GM10266 (cell line): ENCODE results near the gene HIGD1C.
"Not testable (repeated sequence)": the region's sequence is repeated elsewhere in the genome, so short reads cannot be mapped to it uniquely, and the experiment has no call there.

Experiments
- DNase-seq: peaks from one replicate; pipeline ENCODE4 v3.0.0; 2012; ENCODE audit errors: extremely low spot score
- TF ChIP-seq, protein P1 (sequence below): IDR thresholded peaks from 2 replicates; pipeline ENCODE4 v1.5.1; 2012; ENCODE audit warnings: mild to moderate bottlenecking, low read depth; ENCODE audit not compliant: control insufficient read depth, insufficient read depth; ENCODE audit errors: missing control alignments

The HIGD1C gene

DNA sequence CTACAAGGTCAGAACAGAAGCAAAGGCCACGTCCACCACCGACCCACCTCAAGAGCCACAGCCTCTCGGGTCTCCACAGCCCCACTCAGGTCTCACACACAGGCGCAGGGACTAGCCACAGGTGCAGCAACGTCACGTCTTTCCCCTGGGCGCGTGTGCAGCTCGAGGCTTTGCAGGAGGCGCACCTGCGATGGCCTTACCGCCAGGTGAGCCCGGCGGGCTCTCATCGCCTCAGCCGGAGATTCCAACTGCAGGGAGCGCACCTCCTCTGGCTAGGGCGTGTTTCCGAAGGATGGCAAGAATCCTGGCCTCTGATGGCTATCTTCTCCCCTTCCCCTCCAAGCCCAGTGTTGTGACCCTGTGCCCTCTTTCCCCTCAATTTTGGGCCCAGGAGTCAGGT lies at the start of gene HIGD1C:
Gene HIGD1C, plus strand, starts transcription at position 35 of the 400 bp plus-strand sequence. CDS start 1,455 bp downstream, outside the sequence.
- no peak for DNase-seq
- TF ChIP-seq, protein P1, sequence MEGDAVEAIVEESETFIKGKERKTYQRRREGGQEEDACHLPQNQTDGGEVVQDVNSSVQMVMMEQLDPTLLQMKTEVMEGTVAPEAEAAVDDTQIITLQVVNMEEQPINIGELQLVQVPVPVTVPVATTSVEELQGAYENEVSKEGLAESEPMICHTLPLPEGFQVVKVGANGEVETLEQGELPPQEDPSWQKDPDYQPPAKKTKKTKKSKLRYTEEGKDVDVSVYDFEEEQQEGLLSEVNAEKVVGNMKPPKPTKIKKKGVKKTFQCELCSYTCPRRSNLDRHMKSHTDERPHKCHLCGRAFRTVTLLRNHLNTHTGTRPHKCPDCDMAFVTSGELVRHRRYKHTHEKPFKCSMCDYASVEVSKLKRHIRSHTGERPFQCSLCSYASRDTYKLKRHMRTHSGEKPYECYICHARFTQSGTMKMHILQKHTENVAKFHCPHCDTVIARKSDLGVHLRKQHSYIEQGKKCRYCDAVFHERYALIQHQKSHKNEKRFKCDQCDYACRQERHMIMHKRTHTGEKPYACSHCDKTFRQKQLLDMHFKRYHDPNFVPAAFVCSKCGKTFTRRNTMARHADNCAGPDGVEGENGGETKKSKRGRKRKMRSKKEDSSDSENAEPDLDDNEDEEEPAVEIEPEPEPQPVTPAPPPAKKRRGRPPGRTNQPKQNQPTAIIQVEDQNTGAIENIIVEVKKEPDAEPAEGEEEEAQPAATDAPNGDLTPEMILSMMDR, result no peak

DNA sequence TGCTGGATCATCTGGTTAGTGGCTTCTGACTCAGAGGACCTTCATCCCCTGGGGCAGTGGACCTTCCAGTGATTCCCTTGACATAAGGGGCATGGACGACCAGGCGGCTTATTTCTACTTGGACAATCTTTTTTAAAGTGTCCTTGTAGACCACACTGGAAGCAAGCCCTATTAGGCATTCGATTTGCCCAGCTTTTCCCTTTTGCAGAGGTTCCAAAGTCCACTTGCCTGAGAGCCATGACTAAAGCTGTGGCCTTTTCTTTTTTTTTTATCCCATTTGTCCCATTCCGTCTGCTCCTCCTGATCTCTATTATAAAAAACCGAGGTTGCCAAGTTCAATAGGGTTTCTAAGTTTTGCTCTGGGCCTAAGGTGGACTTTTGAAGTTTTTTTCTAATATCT lies 43.9 kb upstream of the HIGD1C start:
- not testable (repeated sequence) for DNase-seq

DNA sequence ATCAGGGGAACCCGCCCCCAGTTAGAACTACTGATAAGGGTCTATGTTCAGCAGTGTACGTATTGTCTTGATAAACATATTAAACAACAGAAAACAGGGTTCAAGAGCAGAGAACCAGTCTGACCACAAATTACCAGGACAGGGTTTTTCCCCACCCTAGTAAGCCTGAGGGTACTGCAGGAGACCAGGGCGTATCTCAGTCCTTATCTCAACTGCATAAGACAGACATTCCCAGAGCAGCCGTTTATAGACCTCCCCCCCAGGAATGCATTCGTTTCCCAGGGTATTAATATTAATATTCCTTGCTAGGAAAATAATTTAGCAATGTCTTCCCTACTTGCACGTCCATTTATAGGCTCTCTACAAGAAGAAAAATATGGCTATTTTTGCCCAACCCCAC lies 40.0 kb upstream of the HIGD1C start:
- DNase-seq, result not testable (repeated sequence)

DNA sequence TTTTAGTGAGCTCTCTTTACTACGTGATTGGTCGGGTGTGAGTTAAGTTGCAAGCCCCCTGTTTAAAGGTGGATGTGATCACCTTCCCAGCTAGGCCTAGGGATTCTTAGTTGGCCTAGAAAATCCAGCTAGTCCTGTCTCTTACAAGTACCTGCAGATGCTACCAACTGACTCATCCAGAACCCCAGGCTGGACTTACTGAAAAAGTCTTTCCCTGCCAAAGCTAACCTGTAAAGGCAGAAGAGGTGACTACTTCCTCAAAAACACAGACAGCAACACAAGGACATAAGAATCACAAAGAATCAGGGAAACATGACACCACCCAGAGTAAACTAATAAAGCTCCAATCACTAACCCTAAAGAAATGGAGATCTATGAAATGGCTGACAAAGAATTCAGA lies 39.1 kb upstream of the HIGD1C start:
- DNase-seq, result no peak
- TF ChIP-seq, protein P1, result no peak

DNA sequence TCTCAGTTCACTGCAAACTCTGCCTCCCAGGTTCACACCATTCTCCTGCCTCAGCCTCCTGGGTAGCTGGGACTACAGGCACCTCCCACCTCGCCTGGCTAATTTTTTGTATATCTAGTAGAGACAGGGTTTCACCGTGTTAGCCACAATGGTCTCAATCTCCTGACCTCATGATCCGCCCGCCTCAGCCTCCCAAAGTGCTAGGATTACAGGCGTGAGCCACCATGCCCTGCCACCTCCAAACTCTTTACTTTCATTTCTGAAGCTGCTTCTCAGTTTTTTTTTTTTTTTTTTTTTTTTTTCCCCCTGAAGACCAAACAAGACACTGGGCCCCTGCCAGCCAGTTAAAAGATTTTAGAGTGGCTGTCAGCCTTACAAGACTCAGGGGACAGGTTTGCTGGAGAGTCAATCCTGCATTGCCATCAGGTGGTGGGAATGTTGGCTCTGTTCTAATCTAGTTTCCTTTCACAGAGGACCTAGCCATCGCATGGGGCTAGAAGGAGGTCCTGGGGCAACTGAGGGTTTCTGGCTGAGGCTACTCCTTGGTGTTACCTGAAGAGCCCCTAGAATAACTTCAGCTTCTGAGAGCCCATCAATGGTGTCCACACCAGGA lies 37.4 kb upstream of the HIGD1C start:
- no peak for DNase-seq

DNA sequence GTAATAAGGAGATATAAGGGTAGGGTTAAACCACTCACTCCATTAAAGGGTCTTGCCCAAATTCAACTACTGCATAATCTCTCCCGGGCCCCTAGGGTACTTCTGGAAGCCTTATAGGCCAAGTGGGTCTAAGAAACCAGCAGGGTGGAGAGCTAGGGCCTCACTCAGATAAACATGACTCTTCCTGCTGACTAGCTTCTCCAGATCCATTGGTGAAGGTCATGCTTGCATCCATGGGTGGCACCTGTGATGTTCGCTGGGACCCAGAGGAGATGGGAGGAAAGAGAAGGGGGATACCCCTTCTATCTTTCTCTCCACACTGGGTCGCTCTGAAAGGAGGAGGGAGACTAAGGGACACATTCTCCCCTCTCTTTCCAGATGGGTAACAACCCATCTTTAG lies 36.1 kb upstream of the HIGD1C start:
- TF ChIP-seq, protein P1, result no peak
- DNase-seq, result no peak

More for the DNA sequence above, 37.4 kb upstream of the HIGD1C start:
- TF ChIP-seq, protein P1, result no peak

DNA sequence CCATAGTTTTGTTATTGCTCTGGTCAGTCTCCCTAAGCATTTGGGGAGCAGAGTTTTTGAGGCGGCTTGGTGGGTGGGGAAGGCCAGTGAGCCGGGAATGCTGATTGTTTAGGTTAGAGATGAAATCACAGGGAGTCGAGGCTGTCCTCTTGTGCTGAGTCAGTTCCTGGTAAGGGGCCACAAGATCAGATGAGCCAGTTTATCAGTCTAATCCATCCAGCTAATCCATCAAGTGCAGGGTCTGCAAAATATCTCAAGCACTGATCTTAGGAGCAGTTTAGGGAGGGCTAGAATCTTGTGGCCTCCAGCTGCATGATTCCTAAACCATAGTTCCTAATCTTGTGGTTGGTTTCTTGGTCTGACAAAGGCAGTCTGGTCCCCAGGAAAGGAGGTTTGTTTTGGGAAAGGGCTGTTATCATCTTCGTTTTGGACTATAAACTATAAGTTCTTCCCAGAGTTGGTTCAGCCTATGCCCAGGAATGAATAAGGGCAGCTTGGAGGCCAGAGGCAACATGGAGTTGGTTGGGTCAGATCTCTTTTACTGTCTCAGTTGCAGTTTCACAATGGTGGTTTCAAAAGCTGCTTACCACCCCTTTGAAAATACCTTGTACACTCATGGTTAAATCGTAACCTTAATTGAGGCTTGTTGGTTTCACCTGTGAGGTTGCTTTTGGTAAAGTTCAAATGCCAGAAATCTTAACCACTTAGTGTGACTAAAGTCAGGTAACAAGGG lies 33.6 kb upstream of the HIGD1C start:
- TF ChIP-seq, protein P1, result no peak
- DNase-seq, result no peak

DNA sequence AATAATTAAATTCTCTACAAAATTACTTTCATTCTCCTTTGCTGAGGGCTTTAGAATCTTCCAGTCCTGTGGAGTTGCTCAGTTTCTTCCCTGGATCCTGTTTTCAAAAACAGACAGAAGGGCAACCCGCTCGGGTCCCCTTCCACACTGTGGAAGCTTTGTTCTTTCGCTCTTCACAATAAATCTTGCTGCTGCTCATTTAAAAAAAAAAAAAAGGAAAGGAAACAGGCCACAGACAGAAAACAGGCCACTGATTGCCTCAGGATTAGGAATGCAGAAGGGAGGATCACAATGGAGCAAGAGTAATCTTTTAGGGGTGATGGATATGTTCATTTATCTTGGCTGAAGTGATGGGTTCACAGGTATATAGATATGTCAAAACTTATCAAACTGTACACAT lies 29.5 kb upstream of the HIGD1C start:
- DNase-seq, result no peak
- TF ChIP-seq, protein P1, result no peak
